D341Med (cell line): Measurements from ENCODE around the gene OR52R1.
"Not testable (repeated sequence)": the region's sequence is repeated elsewhere in the genome, so short reads cannot be mapped to it uniquely, and the experiment has no call there.

ENCODE experiments used
- DNase-seq: peaks from one replicate; pipeline ENCODE4 v3.0.0; 2012; ENCODE audit warnings: low spot score

The OR52R1 gene

DNA sequence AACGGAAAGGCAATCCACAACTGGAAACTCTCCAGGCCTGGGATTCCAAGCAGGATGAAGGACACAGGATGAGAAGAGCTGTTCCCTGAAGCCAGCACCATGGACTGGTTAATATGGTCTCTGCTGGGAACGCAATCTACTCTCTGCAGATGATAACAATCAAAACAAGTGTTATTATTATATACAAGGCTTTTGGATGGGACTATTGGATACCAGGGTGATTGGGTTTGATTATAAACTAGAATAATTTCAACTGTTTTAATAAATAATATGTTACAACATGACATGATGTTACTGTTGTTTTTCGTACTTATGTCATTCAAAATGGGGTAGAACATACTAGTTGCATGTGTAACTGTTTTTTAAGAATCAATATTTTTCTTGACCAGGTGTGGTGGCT is at the start of gene OR52R1:
OR52R1 (minus strand) TSS at position 101 of the 400 bp plus-strand sequence; CDS start at position 101, 0 bp downstream.
- DNase-seq: no peak

DNA sequence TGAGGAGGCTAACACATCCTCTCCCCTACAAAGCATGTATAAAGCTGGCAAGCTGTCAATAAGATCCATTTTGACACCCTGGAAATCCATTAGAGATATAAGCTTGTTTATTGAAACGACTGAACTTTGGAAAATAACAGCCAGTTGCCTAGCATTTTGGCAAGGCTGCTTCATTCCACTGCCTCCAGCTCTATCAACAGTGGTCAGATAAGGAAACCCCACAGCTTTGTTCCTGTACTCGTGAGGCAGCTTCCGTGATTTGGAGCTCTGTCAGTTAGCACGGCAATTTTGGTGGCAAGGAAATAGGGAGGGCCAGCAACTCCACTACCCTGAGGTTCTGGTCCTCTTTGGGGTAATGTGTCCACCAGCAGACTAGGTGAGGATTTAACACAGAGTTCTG is 46.9 kb upstream of the OR52R1 start:
- DNase-seq: no peak

DNA sequence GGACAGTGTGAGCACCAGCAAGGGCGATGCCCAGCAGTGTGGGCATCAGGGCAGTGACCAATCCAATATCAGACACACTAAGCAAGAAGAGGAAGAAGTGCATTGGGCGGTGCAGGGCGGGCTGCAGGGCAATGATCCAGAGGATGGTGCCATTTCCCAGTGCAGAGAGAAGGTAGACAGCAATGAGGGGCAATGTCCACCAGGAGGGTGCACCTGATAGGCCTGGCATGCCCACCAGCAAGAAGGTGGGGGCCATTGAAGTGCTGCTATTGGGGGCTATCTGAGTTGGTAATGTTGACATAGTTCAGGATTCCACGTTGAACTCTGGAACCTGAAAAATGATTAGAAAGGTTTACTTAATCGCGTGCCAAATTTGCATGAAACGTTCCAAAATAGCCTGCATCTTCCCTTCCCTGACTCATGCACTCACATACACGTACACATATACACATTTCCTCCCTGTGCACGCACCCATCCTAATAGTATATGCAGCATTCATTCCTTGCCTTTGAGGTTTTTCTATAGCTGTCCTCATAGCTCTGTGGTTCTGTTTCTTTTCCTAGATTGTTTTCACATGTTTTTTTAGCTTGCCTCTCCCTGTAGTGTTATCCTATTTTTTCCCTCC is 44.8 kb upstream of the OR52R1 start, which contains the start of gene OR51S1:
OR51S1 (minus strand) TSS at position 301 of the 625 bp plus-strand sequence; CDS start at position 301, 0 bp downstream.
- no peak for DNase-seq

DNA sequence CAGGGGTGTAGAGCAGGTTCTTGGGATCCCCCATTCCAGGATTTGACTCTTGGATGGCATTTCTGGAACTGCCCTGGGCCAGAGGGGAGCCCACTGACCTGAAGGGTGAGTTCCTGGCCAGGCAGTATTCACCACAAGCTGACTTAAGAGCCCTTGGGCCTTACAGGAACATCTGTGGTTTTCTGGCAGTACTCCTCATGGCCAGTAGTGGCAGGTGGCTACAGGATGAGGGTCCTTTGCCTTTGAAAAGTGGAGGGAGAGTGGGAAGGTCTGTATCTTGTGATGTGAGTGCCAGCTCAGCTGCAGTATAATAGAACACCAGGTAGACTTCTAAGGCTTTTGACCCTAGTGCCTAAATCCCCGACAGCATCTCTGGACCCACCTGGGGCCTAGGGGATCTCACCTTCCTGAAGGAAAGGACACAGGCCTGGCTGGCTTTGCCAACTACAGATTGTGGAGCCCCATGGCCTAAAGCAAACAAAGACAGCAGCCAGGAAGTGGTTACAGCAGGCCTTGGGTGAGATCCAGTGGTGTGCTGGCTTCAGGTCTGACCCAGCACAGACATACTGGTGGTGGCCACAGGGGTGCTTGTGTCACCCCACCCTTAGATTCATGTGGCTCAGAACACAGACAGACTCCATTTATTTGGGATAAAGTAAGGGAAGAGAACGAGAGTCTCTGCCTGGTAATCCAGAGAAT is 35.8 kb upstream of the OR52R1 start:
- DNase-seq: no peak

DNA sequence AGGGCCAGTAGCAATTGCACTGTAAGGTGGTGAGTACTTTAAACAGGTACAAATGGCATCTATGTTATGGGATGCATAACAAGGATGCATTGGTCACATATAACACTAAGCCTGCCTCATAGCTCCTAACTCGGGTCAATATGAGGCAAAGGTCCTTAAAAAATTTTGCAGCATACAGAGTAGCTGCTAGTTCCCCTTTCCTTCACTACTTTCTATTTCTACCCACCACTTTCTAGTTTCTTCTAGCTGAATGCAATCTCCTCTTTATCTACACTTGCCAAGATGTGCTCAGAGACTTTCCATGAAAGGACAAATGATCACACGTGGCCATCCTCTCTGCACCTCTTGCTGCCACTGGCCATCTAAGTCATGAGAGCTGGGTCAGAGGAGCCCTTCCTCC is 26.7 kb upstream of the OR52R1 start:
- no peak for DNase-seq

DNA sequence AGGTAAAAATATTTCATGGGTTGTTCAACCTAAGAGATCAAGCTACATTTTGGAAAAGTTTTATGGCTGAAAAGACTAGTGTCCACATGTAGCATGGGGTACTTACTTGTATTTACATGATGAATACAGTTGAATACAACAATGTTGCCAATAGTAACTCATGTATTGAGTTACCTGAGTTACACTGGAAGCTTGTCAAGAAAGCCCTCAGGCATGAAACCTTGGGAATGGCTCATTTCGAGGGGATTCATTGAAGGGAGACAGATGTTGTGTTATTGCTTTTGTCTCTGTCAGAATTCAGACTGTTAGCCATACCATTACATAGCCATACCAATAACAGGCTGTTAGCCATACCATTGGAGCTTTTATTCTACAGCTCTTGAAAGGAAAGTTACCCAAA is 26.2 kb upstream of the OR52R1 start:
- no peak for DNase-seq

DNA sequence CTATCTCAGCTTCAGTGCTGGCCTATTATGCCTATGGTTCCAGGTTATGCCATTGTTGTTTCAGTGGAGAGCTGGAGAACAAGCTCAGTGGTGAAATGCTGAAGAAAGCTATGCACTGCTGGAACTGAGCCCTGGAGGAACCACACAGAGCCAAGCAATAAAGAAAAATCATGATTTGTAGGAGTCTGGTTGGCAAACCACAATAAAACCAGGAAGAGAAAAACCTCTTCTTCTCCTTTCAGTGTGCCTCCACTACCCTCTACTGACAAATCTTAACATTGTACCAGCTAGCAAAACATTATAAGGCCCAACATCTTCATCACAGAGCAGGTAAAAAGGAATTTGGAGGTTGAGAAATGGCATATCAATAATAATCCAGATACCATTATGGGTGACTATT is 22.2 kb upstream of the OR52R1 start:
- no peak for DNase-seq

DNA sequence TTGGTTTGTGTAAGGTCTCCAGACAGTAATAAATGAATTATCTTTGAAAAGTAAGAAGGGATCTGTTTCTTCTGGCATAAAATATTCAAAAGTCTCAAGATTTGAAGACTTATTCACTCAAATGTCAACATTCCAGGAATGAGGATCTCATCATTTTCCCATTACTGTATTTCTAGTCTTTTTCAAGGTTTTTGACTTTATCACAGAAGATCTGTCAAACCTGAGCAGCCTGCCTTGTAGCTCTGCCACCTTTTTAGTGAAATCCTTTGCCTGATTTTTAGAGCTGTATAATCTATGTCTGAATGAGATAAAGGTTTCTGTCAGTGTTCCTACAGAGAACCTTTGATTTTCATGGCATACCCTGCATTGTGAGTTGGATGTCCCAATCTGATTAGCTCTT is 21.0 kb upstream of the OR52R1 start:
- no peak for DNase-seq

DNA sequence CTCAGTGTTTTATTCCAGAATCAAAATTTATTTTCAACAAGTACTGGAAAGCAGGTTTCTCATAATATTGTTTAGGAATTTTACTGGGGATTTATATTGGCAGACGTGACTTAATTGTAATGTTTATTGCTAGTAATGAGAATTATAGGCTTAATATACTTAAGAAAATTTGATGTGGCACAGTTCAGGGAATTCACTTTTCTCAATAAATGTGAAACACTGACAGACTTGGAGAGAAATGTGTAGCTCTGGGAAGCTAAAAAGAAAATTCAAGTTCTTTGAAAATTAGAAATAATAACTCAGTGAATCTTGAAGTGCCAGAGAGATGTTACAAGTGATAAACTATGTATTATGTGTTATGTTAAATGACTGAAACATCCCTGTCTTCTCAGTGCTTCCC is 16.8 kb upstream of the OR52R1 start, which contains the start of gene OR51F2:
OR51F2 (plus strand) TSS at position 301 of the 400 bp plus-strand sequence. CDS start 101 bp downstream, outside the sequence.
- no peak for DNase-seq

DNA sequence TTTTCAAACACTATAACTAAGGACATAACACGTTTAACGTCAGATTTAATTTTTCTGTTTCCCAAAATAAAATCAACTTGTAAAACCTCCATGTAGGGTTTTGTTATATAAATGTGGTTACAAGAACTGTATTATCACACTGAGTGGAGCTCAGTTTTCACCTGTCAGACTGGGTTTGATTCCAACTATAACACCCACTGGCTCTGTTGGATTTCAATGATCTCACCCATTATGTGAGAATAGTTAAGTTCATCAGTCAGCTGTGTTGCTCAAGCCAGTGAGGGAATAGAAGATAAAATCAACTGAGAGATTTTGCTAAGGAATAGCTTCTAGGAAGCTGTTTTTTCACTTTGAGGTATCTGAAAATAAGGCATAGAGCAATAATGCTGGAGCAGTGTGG is 5.1 kb upstream of the OR52R1 start:
- no peak for DNase-seq

DNA sequence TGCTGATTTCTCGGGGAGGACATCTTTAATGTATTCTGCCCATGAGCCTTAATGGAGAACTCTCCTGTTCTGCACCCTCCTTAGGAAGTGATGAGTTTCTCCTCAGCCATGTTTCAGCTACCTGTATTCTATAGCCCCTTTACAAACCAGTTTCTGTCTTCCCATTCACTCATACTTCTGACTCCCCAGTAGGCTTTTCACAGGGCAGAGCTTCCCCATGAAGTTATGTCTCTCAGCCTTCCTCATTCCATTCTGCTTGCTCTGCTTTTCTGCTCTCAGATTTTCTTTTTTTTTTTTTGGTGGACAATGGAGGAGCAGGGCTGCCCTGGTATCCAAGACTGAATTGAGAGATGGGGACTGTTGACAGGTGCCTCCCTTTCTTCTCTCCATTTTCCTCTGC is 4.3 kb upstream of the OR52R1 start:
- DNase-seq: no peak

DNA sequence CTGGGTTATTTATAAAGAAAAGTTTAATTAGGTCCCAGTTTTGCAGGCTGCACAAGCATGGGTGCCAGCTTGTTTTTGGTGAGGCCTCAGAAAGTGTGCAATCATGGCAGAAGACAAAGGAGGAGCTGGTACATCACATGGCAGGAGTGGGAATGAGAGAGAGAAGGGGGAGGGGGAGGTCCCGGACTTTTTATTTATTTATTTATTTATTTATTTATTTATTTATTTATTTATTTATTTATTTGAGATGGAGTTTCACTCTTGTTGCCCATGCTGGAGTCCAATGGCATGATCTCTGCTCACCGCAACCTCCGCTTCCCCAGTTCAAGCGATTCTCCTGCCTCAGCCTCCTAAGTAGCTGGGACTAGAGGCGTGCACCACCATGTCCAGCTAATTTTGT is 2.9 kb downstream of the OR52R1 start:
- DNase-seq: not testable (repeated sequence)

DNA sequence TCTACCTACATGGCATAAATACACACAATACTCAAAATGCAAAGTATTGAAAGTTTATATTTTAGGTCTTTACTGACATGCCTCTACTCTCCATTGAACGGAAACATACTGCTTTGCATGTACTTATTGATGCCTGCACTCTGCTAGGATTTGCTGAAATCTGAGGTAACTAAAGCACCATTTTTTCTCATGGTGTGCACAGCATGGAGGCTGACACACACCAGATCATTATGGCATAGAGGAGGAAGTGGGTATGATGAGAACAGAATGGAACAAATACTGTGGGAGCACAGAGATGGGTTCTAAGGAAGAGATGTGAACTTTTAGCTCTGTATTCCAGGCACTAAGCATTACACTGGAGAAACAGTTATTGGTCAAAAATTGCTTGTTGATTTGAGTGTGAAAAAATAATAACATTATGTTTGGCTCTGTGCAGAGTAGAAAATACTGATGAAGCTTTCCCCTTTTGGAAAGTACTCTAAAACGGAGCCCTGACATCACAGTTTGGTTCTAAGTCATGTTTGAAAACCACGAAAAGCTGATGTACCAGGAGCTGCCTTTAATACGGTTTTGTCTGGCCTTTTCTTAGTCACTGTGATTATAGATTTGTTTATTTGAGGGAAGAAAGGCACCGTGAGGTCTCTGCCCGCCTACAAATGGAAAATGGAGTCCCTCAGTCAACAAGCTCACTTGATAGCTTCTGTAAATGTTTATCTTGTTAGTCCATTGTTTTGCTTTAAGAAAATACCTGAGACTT is 5.6 kb downstream of the OR52R1 start:
- DNase-seq: no peak

DNA sequence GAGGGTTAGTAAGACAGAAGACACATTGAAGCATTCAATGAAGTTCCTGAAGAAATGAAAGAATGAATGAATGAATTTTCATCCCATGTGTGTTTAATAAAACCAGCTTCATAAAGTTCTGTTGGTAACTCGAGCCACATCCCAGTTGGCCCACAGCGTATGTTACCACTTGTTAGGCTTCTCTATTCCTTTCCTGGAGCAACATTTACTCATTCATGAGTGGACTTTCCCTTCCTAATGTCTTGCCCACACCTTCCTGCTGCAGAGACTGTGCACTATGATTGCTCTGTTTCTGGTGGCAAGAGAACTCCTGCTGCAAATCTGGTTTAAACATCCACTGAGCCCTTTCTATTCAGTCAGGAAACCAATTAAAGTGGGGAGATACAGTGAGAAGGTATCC is 7.0 kb downstream of the OR52R1 start:
- no peak for DNase-seq

DNA sequence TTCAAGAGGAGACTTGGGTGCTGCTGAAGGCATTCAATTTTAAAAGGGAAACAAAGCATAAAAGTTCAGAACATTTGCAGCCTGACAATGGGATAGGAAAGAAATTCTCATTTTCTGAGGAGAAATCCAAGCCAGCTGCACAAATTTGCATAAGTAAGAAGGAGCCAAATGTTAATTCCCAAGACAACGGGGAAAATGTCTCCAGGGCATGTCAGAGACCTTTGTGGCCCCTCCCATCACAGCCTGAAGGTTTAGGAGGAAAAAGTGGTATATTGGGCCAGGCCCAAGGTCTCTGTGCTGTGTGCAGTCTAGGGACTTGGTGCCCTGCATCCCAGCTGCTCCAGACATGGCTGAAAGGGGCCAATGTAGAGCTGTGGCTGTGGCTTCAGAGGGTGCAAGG is 21.7 kb downstream of the OR52R1 start:
- no peak for DNase-seq

DNA sequence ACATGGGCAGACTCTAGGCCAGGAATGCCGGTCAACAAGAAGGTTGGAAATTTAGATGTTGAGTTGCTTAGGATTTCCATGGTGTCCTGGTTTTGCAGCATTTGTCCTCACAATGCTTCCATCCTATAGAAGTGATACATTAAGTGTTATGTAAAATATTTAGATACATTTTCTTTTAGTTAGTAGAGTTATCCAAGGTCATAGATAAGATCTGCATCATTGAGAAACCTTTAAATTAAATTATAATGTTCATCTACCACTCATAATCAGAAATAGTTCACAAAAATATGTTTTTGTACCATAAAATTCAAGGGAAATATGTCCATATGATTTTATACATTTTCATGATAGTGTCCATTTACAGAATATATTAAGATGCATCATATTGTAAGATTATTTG is 34.3 kb downstream of the OR52R1 start, which contains the start of gene OR51F1:
OR51F1 (minus strand) TSS at position 101 of the 400 bp plus-strand sequence; CDS start at position 101, 0 bp downstream.
- DNase-seq: no peak

DNA sequence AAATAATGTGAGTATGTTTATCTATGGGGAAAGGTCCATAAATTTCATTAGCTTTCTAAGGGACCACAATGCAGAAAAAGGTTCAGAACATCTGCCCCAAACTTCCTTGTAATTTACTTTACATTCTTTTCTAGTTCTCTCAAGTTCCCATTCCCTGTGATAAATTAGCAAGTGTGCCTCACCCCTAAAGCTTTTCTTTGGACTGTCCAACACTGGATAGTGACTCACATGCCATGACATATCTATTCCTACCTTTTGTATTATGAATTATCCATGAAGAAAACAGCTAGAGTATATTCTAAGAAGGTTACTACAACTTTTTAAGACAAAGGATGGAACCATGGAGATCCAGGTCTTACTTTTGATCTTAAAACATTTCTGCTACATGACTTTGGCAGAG is 36.1 kb downstream of the OR52R1 start:
- DNase-seq: no peak

DNA sequence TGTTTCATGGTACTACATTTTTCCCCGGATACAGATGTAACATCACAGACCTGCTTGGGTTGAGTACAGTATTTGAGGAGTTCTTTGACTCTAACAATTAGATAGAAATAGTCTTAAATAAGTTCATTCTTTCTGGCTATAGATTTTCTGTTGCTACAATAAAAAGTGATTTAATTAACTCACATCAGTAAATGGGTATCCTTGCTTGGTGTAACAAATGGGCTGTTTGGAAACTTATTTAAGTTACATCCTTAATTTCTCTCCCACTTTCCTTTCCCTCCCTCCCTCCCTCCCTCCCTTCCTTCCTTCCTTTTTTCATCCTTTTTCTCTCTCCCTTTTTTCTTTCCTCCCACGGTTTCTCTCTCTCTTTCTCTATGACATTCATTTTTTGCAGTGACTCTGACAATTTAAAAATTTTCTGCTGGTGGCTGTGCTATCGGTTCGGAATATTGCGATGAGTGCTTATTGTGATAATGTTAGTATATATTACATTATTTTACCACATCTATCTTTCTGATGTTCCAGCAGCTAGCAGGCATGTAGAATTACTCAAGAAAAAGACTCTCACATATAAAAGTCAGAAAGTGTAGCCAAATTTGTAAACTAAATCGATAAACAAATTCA is 37.6 kb downstream of the OR52R1 start:
- no peak for DNase-seq

DNA sequence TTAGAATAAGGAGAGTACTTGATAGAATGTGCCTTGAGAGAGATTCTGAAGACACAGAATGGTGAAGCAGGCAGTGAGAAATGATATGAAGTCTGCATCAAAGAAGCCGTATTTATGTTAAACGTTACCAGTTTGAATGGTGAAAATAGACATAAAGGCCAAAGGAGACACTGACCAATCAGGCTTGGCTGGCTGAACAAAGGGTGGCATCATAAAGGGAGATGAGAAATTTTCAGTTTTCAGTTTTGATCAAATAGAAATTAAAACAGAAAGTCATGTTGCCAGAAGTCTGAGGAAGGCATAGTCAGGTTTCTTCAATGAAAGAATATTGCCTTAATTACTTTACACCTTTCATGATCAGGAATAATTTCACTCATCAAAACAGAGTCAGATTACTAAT is 41.1 kb downstream of the OR52R1 start:
- no peak for DNase-seq
